ENCODE results near the gene HECTD3.
A peak's percentile ranks its signal among the peaks of the same experiment; 100 is the strongest.

Gene HECTD3

DNA sequence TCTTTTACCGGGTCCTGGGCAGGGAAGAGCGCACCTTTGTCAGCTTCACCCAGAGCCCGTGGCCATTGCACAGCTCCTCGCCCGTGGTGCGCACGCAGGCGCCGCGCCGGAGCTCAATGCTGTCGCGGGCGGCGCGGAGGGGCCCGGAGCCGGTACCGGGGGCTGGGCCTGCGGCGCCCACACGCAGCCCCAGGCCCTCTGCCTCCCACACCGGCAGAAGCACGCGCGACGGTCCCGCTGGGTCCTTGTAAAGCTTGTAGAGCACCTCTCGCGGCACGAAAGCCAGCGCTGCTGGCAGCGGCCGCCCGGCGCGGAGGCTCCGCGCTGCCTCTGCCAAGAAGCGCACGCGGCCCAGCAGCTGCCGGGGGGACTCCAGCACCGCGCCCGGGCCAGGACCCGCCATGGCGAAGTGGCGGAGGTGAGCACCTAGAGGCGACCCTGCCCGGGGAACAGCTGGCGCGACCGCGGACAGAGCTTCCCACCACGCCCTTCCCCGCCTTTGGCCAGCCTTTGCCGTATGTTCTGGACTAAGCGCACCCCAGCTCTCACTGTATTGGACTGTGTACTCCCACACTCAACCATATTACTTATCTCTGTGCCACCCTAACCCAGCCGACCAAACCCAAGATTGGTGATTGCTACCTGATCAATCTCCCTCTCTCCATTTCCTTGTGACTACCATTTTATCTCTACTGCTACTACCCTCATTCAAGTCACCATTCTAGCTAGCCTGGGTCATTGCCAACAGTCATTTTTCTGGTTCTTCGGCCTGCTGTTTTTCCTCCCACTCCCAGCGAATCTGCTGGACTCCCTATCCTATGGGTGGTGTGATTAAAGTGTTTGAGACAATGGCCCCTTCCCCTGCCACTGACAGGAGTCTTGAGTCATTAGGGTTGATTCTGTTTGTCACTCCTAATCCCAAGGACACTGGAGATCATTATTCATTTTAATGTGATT is at the start of gene HECTD3:
Gene HECTD3 (minus strand): TSS at position 470 of the 957 bp plus-strand sequence. CDS start 67 bp downstream, at position 403.
- peak; percentile 53 to 88 for DNase-seq (ENCODE audit: low spot score in 2 of 2)
- H3K4me1 Mint-ChIP-seq: peaks cover 59% of the 10 kb centered on the region
- H3K27ac Mint-ChIP-seq: peak within 1 kb of the TSS; percentile 94

DNA sequence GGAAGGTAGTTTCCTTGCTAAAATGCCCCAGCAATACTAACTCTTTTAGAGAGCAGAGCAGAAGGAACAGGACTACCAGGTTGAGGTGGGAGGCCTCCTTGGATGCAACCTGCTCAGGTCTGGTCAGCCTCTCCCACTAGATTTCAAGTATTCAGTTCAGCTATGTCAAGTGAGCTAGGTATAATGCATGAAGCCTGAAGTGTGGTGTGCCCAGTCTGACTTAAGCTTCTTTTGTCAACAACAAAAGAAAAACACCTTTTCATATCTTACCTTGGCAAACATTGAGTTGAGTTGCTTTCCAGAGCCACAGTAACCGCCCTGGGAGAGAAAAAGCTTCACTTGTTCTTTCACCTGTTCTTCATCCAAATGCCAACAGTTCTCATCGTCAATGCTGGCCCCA is 48.7 kb upstream of the HECTD3 start:
- DNase-seq (ENCODE audit: low spot score in 2 of 2) (no peak), ATAC-seq (no peak)
- H3K4me3 Mint-ChIP-seq: no peak overlapping the region
- no peaks in the 10 kb centered on the region for H3K36me3 Mint-ChIP-seq
- H3K4me1 Mint-ChIP-seq: no peaks in the 10 kb centered on the region
- H3K27ac Mint-ChIP-seq: peak overlapping the region; percentile 4
- no peaks in the 10 kb centered on the region for H3K9me3 Mint-ChIP-seq

More for the DNA sequence above, at the start of gene HECTD3:
- H3K4me3 Mint-ChIP-seq: peak within 1 kb of the TSS; percentile 78
- H3K9me3 Mint-ChIP-seq: no peaks in the 10 kb centered on the region
- H3K36me3 Mint-ChIP-seq: peaks cover 53% of the 10 kb centered on the region
- ATAC-seq: peak; percentile 85

DNA sequence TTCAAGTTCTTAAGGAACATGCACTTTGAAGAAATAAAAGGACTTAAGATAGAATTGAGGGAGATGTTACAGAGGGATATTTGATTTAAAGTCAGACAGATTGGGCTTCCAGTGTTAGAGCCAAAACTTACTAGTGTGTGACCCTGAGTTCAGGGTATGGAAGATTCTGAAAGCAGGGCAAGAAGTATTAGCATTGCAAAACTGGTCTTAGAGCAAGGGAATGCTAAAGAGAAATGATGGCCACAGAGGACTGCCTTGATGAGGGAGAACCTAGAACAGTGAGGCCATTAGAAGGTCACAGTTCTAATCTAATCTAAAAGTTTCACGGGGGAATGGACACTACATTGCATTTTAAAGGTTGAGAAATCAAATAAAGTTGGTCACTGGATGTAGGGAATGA is 46.4 kb upstream of the HECTD3 start:
- H3K4me1 Mint-ChIP-seq: no peaks in the 10 kb centered on the region
- no peak overlapping the region for H3K27ac Mint-ChIP-seq
- DNase-seq (ENCODE audit: low spot score in 2 of 2): no peak
- H3K9me3 Mint-ChIP-seq: no peaks in the 10 kb centered on the region
- H3K4me3 Mint-ChIP-seq: no peak overlapping the region
- no peak for ATAC-seq
- no peaks in the 10 kb centered on the region for H3K36me3 Mint-ChIP-seq

DNA sequence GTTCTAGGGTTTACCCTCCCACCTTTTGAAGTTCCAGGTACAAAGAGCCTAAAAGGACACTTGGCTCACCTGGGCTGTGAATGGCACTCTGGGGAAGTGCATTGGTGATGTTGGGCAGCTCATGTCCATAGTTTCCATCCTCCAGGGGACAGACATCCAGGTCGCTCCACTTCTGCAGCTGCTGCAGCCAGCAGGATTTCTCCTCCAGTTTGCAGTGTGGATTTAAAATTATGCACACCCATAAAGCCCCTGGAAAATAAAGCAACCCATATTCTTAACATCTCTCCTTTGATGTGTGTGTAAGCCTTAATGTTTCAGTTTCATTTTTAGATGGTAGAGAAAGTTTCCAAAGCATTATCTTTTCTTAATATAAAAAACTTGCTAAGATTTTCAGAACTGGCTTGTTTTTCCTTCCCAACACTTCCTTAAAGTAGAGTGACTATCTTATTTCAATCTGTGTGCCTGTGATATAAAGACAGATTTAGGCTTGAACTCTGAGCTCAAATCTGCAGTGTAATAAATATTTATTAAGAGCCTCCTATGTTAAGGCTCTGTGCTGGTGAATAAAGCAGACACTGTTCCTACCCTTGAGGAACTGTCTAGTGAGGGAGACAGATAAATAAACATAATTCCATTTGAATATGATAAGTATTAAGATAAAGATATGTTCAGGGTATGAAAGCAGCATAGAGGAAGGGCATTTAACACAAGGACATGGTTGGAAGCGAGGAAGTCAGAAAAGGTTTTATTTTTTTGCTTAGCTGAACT is 40.1 kb upstream of the HECTD3 start:
- H3K36me3 Mint-ChIP-seq: no peaks in the 10 kb centered on the region
- peak overlapping the region; percentile 28 for H3K4me3 Mint-ChIP-seq
- no peaks in the 10 kb centered on the region for H3K9me3 Mint-ChIP-seq
- H3K4me1 Mint-ChIP-seq: peaks cover 9% of the 10 kb centered on the region
- ATAC-seq (no peak), DNase-seq (ENCODE audit: low spot score in 2 of 2) (no peak)
- peak overlapping the region; percentile 76 for H3K27ac Mint-ChIP-seq

DNA sequence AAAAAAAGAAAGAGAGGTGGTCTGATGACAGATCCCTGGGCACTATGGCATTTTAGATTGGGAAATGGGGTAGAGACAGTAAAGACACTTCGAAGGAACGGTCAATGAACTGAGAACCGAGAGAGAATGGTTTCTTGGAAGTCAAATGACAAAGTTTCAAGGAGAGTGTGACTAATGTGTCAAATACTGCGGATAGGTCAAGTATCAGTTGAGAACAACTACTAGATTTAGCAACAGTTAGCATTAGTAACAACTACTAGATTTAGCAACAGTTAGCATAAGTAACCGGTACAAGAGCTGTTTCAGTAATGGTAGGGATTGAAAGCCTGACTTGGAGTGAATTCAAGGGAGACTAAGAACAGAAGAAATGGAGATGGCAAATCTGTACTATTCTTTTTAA is 35.9 kb upstream of the HECTD3 start:
- peak; percentile 76 for ATAC-seq
- DNase-seq (ENCODE audit: low spot score in 2 of 2): no peak
- Mint-ChIP-seq H3K27ac (no peak overlapping the region), H3K4me1 (peaks cover 9% of the 10 kb centered on the region), H3K4me3 (no peak overlapping the region), H3K9me3 (no peaks in the 10 kb centered on the region), H3K36me3 (no peaks in the 10 kb centered on the region)

DNA sequence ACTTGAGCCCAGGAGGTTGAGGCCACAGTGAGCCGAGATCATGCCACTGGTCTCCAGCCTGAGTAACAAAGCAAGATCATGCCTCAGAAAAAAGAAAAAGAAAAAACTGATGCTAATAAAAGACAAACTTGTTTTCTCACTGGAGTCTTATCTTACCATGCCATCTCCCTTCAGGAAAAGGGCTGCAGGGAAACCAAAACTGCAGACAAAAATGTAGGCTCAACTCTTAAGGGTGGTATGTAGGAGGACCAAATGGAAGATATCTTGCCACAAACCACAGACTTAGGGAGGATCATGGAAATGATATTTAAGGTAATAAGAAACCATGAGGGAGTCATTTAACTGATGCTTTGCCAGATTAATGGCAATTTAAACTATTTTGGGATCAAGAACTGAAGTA is 33.8 kb upstream of the HECTD3 start:
- H3K9me3 Mint-ChIP-seq: no peaks in the 10 kb centered on the region
- no peak overlapping the region for H3K27ac Mint-ChIP-seq
- H3K4me1 Mint-ChIP-seq: no peaks in the 10 kb centered on the region
- no peak for ATAC-seq
- H3K4me3 Mint-ChIP-seq: no peak overlapping the region
- no peak for DNase-seq (ENCODE audit: low spot score in 2 of 2)
- no peaks in the 10 kb centered on the region for H3K36me3 Mint-ChIP-seq

DNA sequence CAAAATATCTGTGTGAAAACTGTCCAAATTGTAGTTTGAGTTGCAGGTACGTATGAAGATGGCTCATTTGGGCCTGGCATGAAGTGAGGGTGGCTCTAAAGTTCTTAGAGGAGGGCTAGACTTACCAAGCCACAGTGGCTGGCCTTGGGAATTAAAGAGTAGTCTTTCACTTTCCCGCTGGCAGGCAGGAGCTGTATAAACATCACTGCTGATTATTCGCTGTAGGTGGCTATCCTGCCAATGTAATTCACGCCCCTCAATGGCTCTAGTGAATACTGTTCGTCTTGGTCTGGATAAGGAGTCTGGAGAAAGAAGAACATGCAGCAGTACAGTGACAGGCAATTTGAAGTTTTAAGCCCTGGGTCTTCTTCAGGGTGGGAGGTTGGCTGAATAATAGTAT is 32.0 kb upstream of the HECTD3 start:
- ATAC-seq: no peak
- no peaks in the 10 kb centered on the region for H3K9me3 Mint-ChIP-seq

DNA sequence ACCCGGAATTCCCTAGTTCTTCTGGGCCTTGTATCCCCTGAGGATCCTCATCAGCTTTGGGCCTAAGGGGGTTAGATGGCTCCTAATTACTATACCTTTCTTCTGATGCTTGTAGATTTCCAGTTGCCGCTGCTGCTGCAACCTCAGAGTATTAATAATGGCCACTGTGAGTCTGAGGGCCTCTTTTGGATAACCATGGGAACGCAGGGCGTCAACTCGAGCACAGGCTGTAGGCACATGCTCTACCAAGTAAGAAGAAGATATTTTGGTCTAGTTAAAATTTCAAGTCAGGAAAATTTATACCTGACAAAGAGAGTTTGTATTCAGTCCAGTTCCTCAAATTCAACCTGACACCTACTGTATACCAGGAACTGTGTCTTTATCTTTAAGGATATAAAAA is 29.2 kb upstream of the HECTD3 start:
- H3K4me3 Mint-ChIP-seq: no peak overlapping the region
- H3K27ac Mint-ChIP-seq: no peak overlapping the region
- no peaks in the 10 kb centered on the region for H3K4me1 Mint-ChIP-seq
- peaks cover 7% of the 10 kb centered on the region for H3K36me3 Mint-ChIP-seq
- ATAC-seq: no peak
- no peaks in the 10 kb centered on the region for H3K9me3 Mint-ChIP-seq
- DNase-seq (ENCODE audit: low spot score in 2 of 2): no peak

More for the DNA sequence above, 32.0 kb upstream of the HECTD3 start:
- no peak overlapping the region for H3K27ac Mint-ChIP-seq
- no peak for DNase-seq (ENCODE audit: low spot score in 2 of 2)
- H3K4me1 Mint-ChIP-seq: no peaks in the 10 kb centered on the region
- H3K4me3 Mint-ChIP-seq: no peak overlapping the region
- H3K36me3 Mint-ChIP-seq: peaks cover 6% of the 10 kb centered on the region

DNA sequence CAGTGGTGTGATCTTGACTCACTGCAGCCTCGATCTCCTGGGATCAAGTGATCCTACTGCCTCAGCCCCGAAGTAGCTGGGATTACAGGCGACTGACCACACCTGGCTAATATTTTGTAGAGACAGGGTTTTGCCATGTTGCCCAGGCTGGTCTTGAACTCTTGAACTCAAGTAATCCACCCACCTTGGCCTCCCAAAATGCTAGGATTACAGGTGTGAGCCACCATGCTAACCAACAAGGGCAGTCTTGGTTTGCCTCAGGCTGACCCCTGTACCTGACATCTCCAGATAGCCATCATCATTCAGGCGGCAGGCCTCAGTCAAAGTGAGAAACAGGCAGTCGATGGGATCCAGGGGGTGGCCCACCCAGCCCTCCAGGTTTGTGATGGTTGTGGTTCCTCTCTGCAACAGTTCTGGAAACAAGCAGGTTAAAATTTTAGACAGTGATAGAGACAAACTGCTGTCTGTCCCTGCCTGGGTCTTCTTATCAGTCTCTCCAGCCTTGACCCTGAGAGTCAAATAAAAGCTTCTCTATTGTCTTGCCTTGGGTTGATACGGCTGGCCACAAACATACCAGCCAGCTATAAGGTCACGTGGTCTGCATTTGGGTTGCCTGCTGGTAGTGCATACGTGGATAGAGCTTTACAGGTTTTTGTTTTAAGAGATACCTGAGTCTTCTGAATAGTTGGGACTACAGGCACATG is 27.7 kb upstream of the HECTD3 start:
- Mint-ChIP-seq H3K4me1 (no peaks in the 10 kb centered on the region), H3K9me3 (no peaks in the 10 kb centered on the region), H3K27ac (no peak overlapping the region), H3K4me3 (no peak overlapping the region), H3K36me3 (peaks cover 7% of the 10 kb centered on the region)
- ATAC-seq (no peak), DNase-seq (ENCODE audit: low spot score in 2 of 2) (no peak)

DNA sequence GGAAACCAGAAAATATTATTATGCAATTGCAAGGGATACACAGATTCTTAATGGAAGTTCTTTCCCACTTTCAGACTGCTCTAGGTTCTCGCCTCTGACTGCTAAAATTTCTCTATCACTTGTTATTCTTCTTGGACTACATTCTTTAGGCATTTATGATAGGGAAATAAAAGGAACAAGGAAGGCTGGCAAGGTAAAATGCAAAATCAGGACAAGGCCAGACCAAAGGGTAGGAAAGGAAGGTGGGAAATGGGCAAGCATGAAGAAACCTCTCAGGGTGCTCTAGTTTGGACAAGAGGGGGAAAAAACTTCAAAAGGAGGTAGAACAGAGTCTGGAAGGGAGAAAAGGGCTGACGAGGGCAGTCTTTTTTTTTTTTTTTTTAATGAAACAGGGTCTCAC is 27.1 kb upstream of the HECTD3 start:
- Mint-ChIP-seq H3K36me3 (peaks cover 7% of the 10 kb centered on the region), H3K27ac (no peak overlapping the region), H3K4me1 (no peaks in the 10 kb centered on the region), H3K9me3 (no peaks in the 10 kb centered on the region), H3K4me3 (no peak overlapping the region)
- ATAC-seq (no peak), DNase-seq (ENCODE audit: low spot score in 2 of 2) (no peak)

DNA sequence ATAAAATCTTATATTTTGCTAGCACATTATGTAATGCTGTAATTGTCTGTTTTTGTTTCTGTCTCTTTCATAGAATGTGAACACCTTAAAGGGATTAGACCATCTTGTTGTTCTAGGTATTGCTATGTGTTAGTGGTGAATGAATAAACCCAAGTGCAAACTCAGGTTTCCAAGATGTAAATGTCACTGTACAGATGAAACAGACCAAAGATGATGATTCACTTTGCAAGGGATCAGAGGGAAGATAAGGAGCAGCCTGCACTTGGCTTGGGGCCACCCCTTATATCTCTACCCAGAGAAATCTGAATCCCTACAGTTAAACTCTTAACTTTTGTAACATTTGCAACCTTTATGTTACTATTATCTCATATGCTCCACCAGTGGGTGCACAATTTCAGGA is 26.3 kb upstream of the HECTD3 start:
- Mint-ChIP-seq H3K27ac (no peak overlapping the region), H3K4me3 (no peak overlapping the region)
- peak; percentile 64 for ATAC-seq

DNA sequence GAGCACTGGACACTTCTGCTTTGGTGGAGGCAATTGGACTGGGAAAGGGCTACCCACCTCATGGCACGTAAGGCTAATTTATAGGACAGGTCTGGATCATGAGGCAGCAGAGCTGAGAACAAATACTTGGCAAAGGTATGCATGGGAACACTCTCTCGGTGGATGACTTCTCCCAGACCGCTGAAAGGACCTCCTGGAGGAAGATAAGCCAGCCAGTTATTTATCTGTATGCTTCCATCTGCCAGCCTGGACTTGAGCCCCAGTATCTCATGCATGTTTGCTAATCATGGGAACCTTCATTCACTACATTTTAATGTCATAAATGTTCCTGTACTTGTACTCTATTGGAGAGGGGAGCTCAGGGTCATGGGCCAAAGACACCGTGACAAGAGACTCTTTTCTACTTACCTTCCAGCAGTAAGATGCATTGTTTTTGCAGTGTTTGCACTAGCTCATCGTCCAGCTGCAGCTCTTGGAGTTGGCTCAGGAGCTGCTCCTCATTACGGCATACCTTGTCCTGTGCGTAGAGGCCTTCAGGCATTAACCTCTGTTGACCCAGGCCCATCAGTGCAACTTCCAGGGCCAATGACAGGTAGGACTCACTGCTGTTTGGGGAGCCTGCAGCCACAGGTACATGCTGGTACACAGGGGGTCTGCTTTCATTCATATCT is 24.6 kb upstream of the HECTD3 start:
- DNase-seq (ENCODE audit: low spot score in 2 of 2) (no peak), ATAC-seq (no peak)
- no peaks in the 10 kb centered on the region for H3K4me1 Mint-ChIP-seq
- H3K9me3 Mint-ChIP-seq: no peaks in the 10 kb centered on the region
- H3K36me3 Mint-ChIP-seq: peaks cover 7% of the 10 kb centered on the region
- H3K27ac Mint-ChIP-seq: peak overlapping the region; percentile 36
- no peak overlapping the region for H3K4me3 Mint-ChIP-seq

More for the DNA sequence above, 26.3 kb upstream of the HECTD3 start:
- DNase-seq (ENCODE audit: low spot score in 2 of 2): no peak
- Mint-ChIP-seq H3K9me3 (no peaks in the 10 kb centered on the region), H3K4me1 (no peaks in the 10 kb centered on the region), H3K36me3 (peaks cover 7% of the 10 kb centered on the region)

DNA sequence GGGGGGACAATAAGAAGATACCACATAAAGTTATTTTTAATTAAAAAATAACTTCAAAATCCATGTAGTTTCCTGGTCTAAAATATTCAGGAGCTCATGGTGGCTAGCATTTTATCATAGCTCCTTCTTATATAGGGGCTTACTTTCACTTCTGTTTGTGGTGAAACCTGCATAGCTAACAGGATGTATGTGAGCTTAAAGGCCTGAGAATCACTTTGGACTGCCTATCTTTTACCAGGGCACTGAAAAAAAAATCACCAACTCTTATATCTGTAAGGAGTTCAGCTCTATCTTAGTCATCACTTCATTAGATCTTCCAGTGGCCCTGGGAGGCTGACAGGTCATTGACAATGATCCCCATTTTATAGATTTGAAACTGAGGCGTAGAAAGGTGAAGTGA is 22.2 kb upstream of the HECTD3 start:
- DNase-seq (ENCODE audit: low spot score in 2 of 2): no peak
- H3K27ac Mint-ChIP-seq: no peak overlapping the region
- H3K9me3 Mint-ChIP-seq: no peaks in the 10 kb centered on the region
- H3K36me3 Mint-ChIP-seq: peaks cover 4% of the 10 kb centered on the region
- H3K4me3 Mint-ChIP-seq: no peak overlapping the region
- ATAC-seq: no peak
- no peaks in the 10 kb centered on the region for H3K4me1 Mint-ChIP-seq

DNA sequence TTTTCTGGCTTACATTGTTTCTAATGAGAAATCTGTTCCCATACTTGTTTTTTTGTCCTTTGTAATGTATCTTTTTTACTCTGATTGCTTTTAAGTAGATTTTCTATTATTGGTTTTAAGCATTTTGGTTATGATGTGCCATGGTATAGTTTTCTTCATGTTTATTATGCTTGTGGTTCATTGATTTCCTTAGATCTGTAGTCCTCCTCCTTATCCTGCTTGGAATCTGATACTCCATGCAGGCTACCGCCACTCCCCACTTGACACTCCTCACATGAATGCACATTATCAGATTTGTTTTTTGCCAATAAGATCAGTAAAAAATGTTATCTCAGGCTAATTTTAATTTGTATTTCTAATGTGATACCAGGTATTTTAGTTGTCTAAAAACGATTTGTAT is 21.7 kb upstream of the HECTD3 start:
- no peaks in the 10 kb centered on the region for H3K4me1 Mint-ChIP-seq
- DNase-seq (ENCODE audit: low spot score in 2 of 2) (no peak), ATAC-seq (no peak)
- no peaks in the 10 kb centered on the region for H3K9me3 Mint-ChIP-seq
- H3K27ac Mint-ChIP-seq: no peak overlapping the region
- H3K36me3 Mint-ChIP-seq: no peaks in the 10 kb centered on the region
- no peak overlapping the region for H3K4me3 Mint-ChIP-seq

DNA sequence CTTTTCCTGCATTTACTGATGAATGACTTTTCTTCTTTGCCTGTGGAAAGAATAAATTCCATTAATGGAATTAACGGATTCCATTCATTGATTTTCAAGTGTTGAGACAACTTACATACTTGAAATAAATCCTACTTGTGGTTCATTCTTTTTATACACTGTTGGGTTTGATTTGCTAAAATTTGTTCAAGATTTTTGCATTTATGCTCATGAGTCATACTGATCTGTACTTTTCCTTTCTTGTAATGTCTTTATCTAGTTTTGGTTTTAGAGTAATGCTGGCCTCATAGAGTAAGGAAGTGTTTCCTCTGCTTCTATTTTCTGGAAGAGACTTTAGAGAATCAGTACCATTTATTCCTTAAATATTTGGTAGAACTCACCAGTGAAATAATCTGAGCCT is 15.3 kb upstream of the HECTD3 start:
- H3K27ac Mint-ChIP-seq: no peak overlapping the region
- no peaks in the 10 kb centered on the region for H3K4me1 Mint-ChIP-seq
- DNase-seq (ENCODE audit: low spot score in 2 of 2): no peak
- ATAC-seq: peak; percentile 55
- H3K4me3 Mint-ChIP-seq: no peak overlapping the region
- H3K36me3 Mint-ChIP-seq: no peaks in the 10 kb centered on the region
- H3K9me3 Mint-ChIP-seq: no peaks in the 10 kb centered on the region
